HepG2 (cell line): Measurements from ENCODE around the gene METAP2. TPM values are rescaled to one million over a fixed set of nuclear protein-coding genes. Genes with fewer than 3 reads are reported as not detected.

Experiments used
- ATAC-seq: fragments of 200-7000 bp; cut with Tn5 transposase; 3 replicates; pipeline ENCODE4 v1.9.1; 2020; ENCODE audit warnings: mild to moderate bottlenecking, moderate library complexity
- BruUV-seq: library from RNA; stranded (reverse); fragments of 400-500 nt; replicated peaks from 2 replicates; lab custom pipeline; 2021; lab: Mats Ljungman, UMichigan
- CTCF ChIA-PET: fragments of 300-600 bp; formaldehyde crosslinking; extraction: SDS; loops from one replicate; lab custom pipeline; 2021; ENCODE audit warnings: low total read pairs, inconsistent platforms, low intra/inter-chr PET ratio; lab: Yijun Ruan, JAX
- POLR2A ChIA-PET: fragments of 350-600 bp; sonication (Branson Sonifier 250); formaldehyde crosslinking; loops from one replicate; lab custom pipeline; 2020; ENCODE audit warnings: antibody characterized with exemption, inconsistent platforms; lab: Yijun Ruan, JAX
- DNase-seq: peaks from one replicate; pipeline ENCODE4 v3.0.0-alpha.2; 2015; ENCODE audit warnings: low spot score
- FAIRE-seq: peaks from 3 replicates; lab custom pipeline; 2011; peaks lifted over from hg19 to GRCh38; lab: Jason Lieb, UNC
- H2AFZ ChIP-seq: one replicate; pipeline ENCODE4 v1.6.1; 2011; ENCODE audit warnings: low read length, inconsistent platforms
- H3K27ac ChIP-seq: fragments of 300-600 bp; 3 replicates; pipeline ENCODE4 v1.8.0; 2011; ENCODE audit warnings: mixed run types, mild to moderate bottlenecking, mixed read lengths, low read length, inconsistent platforms; ENCODE audit not compliant: insufficient read depth; ENCODE audit errors: extremely low read length
- H3K27me3 ChIP-seq, 2 experiments: fragments of 200-600 bp in 1 of 2; 2 replicates in 1 of 2; 3 replicates in 1 of 2; pipeline versions ENCODE4 v1.6.0 to v1.8.0; 2011; ENCODE audit warnings: low read length in 2 of 2, mild to moderate bottlenecking in 2 of 2, moderate library complexity in 2 of 2, inconsistent platforms in 1 of 2; ENCODE audit not compliant: insufficient read depth in 2 of 2, control insufficient read depth in 1 of 2
- H3K36me3 ChIP-seq, 2 experiments: fragments of 200-600 bp in 1 of 2; replicated peaks in 1 of 2; 2 replicates in 1 of 2; 3 replicates in 1 of 2; pipeline versions ENCODE4 v1.5.1 to v1.8.0; 2011; ENCODE audit warnings: low read length in 2 of 2, inconsistent platforms in 1 of 2; ENCODE audit not compliant: insufficient read depth in 2 of 2, control insufficient read depth in 1 of 2
- H3K4me1 ChIP-seq: 2 replicates; pipeline ENCODE4 v1.5.1; 2012; ENCODE audit warnings: low read length, inconsistent platforms; ENCODE audit not compliant: insufficient read depth
- H3K4me2 ChIP-seq: 2 replicates; pipeline ENCODE4 v1.6.0; 2011; ENCODE audit warnings: low read depth, low read length, inconsistent platforms
- H3K4me3 ChIP-seq, 3 experiments: fragments of 200-600 bp in 1 of 3; sonication (generic), shearing (Covaris generic) in 1 of 3; replicated peaks in 1 of 3; 2 replicates each; pipeline ENCODE4 v1.5.1; 2011 to 2016; ENCODE audit warnings: low read length in 3 of 3, inconsistent platforms in 2 of 3, low read depth in 2 of 3, mild to moderate bottlenecking in 2 of 3, control low read depth in 1 of 3, mixed read lengths in 1 of 3; ENCODE audit not compliant: insufficient read depth in 1 of 3
- H3K79me2 ChIP-seq: one replicate; pipeline ENCODE4 v1.6.1; 2011; ENCODE audit warnings: low read length, inconsistent platforms; ENCODE audit not compliant: insufficient read depth
- H3K9ac ChIP-seq: 2 replicates; pipeline ENCODE4 v1.6.0; 2011; ENCODE audit warnings: mild to moderate bottlenecking, low read depth, low read length, inconsistent platforms; ENCODE audit not compliant: insufficient read depth
- H3K9me3 ChIP-seq: 2 replicates; pipeline ENCODE4 v1.5.1; 2012; ENCODE audit warnings: mild to moderate bottlenecking, low read length
- H4K20me1 ChIP-seq: 2 replicates; pipeline ENCODE4 v1.6.0; 2011; ENCODE audit warnings: inconsistent platforms, mild to moderate bottlenecking, low read length, moderate library complexity; ENCODE audit not compliant: insufficient read depth
- ATAD3A ChIP-seq: sonication (generic); formaldehyde crosslinking; IDR thresholded peaks from 2 replicates; pipeline ENCODE4 v1.4.0; 2020; ENCODE audit warnings: missing genetic modification reagents
- ATF7 ChIP-seq, 2 experiments: fragments of 450-650 bp in 1 of 2; sonication (generic) in 1 of 2; formaldehyde crosslinking in 1 of 2; IDR thresholded peaks; 2 replicates each; pipeline versions ENCODE4 v1.4.0 to v1.6.1; 2016 to 2020; ENCODE audit warnings: antibody characterized with exemption in 1 of 2, mild to moderate bottlenecking in 1 of 2, missing genetic modification reagents in 1 of 2
- CENPT ChIP-seq: sonication (generic); formaldehyde crosslinking; IDR thresholded peaks from 2 replicates; pipeline ENCODE4 v1.8.0; 2022; ENCODE audit warnings: low read depth, mild to moderate bottlenecking, moderate library complexity, missing genetic modification reagents
- GFI1 ChIP-seq: sonication (generic); formaldehyde crosslinking; IDR thresholded peaks from 2 replicates; pipeline ENCODE4 v1.5.0; 2020; ENCODE audit warnings: missing genetic modification reagents, mild to moderate bottlenecking, borderline replicate concordance
- HNRNPK ChIP-seq: fragments of 200-400 bp; formaldehyde crosslinking; IDR thresholded peaks from 2 replicates; pipeline ENCODE4 v1.6.1; 2018; ENCODE audit warnings: low read length, low read depth, moderate library complexity, mild to moderate bottlenecking; ENCODE audit not compliant: poor library complexity, severe bottlenecking
- KIAA2018 ChIP-seq: sonication (generic); formaldehyde crosslinking; IDR thresholded peaks from 2 replicates; pipeline ENCODE4 v1.5.0; 2020; ENCODE audit warnings: mild to moderate bottlenecking, missing genetic modification reagents, borderline replicate concordance
- RARA ChIP-seq: IDR thresholded peaks from 2 replicates; pipeline ENCODE4 v1.6.1; 2016; ENCODE audit warnings: missing genetic modification reagents, missing compliant biosample characterization
- SMARCC2 ChIP-seq: fragments of 450-650 bp; IDR thresholded peaks from 2 replicates; pipeline ENCODE4 v1.6.1; 2017; ENCODE audit warnings: antibody characterized with exemption, mild to moderate bottlenecking
- TBL1XR1 ChIP-seq: fragments of 150-350 bp; IDR thresholded peaks from 2 replicates; pipeline ENCODE4 v1.6.1; 2014; ENCODE audit warnings: borderline replicate concordance, low read length; ENCODE audit not compliant: partially characterized antibody
- ZKSCAN1 ChIP-seq: fragments of 150-350 bp; IDR thresholded peaks from 2 replicates; pipeline ENCODE4 v1.6.1; 2014; ENCODE audit warnings: low read length
- ZNF546 ChIP-seq: sonication (generic); formaldehyde crosslinking; conservative IDR thresholded peaks from 2 replicates; pipeline ENCODE4 v1.8.1; 2023; ENCODE audit warnings: mild to moderate bottlenecking, missing genetic modification reagents
- WGBS: methylation state at CpG from one replicate; pipeline ENCODE4 v1.1.6; 2017; ENCODE audit warnings: low lambda C conversion rate; 5-methylcytosine and 5-hydroxymethylcytosine counted together
- in situ Hi-C: cut with HindIII; loops from 2 replicates; pipeline ENCODE4 v1.10.0; 2017; ENCODE audit warnings: low pct_unique_long_range_greater_than_20kb; ENCODE audit not compliant: extremely low pct_ligation_motif_present
- intact Hi-C: fragments of 100-400 bp; cut with micrococcal nuclease; formaldehyde crosslinking; loops from one replicate; pipeline ENCODE4 v1.10.0; 2022; ENCODE audit not compliant: unreplicated experiment
- polyA plus RNA-seq, 8 experiments: library from polyadenylated mRNA; depleted of rRNA in 3 of 8; stranded (reverse) in 7 of 8; unstranded in 1 of 8; fragments of >200 nt; fragmentation: Illumina TruSeq in 4 of 8; extraction: Trizol in 4 of 8; gene quantifications; 2 replicates each; pipeline versions ENCODE4 v1.2.1 to v1.2.3, GENCODE V29; 2011 to 2016; ENCODE audit warnings: low read depth in 4 of 8, missing spikeins in 1 of 8, mixed read lengths in 1 of 8; ENCODE audit not compliant: insufficient read depth in 1 of 8
- total RNA-seq, 5 experiments: library from RNA; depleted of rRNA; stranded (reverse); fragments of >200 nt; fragmentation: Illumina TruSeq; extraction: Trizol; gene quantifications; 2 replicates each; pipeline ENCODE4 v1.2.3, GENCODE V29; 2016; ENCODE audit warnings: low read depth in 1 of 5

METAP2 gene
- total and polyA plus RNA-seq, 2 of the 13 experiments (the other 11 are each of a cell fraction or from before 2014, with no cell fraction given), result 67.8 to 131 TPM

DNA sequence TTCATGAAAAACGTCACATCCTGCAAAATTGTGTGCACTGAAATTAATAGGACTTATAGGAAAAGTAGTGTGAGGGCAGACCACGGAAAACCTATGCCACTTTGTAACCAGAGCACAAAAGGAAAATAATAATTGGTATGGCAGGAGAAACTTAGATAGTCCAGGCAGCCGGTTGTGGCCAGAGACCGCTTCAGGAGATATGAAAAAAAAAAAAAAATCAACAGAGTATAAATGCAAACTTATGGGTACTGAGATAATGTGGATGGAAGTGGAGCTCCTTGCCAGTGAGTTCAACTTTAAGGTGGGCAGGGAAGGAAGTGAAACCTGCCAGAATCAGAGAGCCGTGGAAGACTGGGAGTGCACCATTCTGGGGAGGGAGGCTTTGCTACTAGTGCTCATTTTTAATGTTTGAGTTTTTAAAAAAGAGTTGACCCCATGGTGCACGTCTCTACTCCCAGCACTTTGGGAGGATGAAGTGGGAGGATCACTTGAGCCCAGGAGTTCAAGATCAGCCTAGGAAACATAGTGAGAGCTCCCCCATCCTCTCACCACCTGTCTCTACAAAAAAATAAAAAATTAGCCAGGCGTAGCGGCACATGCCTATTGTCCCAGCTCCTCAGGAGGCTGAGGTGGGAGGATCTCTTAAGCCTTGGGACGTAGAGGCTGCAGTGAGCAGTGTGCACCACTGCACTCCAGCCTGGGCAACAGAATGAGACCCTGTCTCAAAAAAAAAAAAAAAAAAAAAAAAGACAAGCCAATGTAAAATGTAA lies 34.3 kb upstream of the METAP2 start (continued):
- TF ChIP-seq KIAA2018 (CRISPR knock-in tag) (no peak), SMARCC2 (no peak), RARA (no peak)
- TF ChIP-seq, all 625 proteins: peak for 0

DNA sequence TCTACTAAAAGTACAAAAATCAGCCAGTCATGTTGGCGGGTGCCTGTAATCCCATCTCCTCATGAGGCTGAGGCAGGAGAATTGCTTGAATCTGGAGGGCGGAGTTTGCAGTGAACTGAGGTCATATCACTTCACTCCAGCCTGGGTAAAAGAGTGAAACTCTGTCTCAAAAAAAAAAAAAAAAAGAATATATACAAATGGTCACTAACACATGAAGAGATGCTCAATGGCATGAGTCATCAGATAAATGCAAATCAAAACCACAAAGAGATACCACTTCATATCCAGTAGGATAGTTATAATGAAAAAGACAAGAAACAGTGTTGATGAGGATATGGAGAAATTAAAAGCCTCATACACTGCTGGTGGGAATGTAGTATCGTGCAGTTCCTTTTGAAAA lies 33.6 kb upstream of the METAP2 start:
- intact Hi-C loops, result no loop called here
- DNase-seq, result no peak
- TF ChIP-seq ZNF546 (CRISPR knock-in tag) (no peak), HNRNPK (no peak), ATF7 (IDR thresholded peaks at IDR 0.05) (no peak), ATF7 (CRISPR knock-in tag; IDR thresholded peaks at IDR 0.05) (no peak), CENPT (CRISPR knock-in tag) (no peak), GFI1 (CRISPR knock-in tag) (no peak), ATAD3A (CRISPR knock-in tag) (no peak), ZKSCAN1 (no peak), TBL1XR1 (no peak)

More for the DNA sequence above, 33.6 kb upstream of the METAP2 start:
- no peaks in the 10 kb centered on the region for H3K79me2 ChIP-seq
- BruUV-seq, result no TSS peak
- no peaks in the 10 kb centered on the region for H3K9me3 ChIP-seq
- H4K20me1 ChIP-seq, result no peaks in the 10 kb centered on the region
- 44% methylated on average over 3 of the region's 3 CpGs for WGBS
- FAIRE-seq (no peak), ATAC-seq (no peak)
- no peak overlapping the region for H3K9ac ChIP-seq
- no peak overlapping the region for H3K27ac ChIP-seq
- no peak overlapping the region for H3K4me3 ChIP-seq
- no peak overlapping the region for H2AFZ ChIP-seq
- H3K27me3 ChIP-seq, result no peaks in the 10 kb centered on the region
- ChIA-PET CTCF (no interaction called here), POLR2A (no interaction called here)
- peaks cover 1% of the 10 kb centered on the region; the same call in 1 of the 2 replicates for H3K4me1 ChIP-seq
- no peaks in the 10 kb centered on the region for H3K36me3 ChIP-seq
- no peak overlapping the region for H3K4me2 ChIP-seq
- in situ Hi-C loops, result no loop called here
